ENCODE results near the gene DUS4L.

DNA sequence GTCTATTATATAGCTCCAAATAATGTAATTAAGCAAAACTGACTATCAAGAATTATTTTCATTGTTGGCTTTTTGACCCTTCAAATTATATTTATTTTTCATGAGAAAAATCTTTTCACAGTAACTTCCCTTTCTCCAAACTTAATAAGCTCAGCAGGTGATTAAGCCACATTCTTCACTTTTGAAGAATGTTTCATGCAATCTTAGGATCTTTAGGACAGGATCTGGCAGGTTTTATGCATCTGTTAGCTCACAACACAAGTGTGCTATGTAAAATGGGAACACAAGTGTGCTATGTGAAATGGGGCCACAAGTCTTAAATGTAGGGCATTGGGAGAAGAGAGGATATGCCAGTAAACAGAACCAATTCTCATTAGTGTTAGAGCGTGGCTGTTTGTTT lies 42.5 kb downstream of the DUS4L start:
- TF ChIP-seq, protein P1, sequence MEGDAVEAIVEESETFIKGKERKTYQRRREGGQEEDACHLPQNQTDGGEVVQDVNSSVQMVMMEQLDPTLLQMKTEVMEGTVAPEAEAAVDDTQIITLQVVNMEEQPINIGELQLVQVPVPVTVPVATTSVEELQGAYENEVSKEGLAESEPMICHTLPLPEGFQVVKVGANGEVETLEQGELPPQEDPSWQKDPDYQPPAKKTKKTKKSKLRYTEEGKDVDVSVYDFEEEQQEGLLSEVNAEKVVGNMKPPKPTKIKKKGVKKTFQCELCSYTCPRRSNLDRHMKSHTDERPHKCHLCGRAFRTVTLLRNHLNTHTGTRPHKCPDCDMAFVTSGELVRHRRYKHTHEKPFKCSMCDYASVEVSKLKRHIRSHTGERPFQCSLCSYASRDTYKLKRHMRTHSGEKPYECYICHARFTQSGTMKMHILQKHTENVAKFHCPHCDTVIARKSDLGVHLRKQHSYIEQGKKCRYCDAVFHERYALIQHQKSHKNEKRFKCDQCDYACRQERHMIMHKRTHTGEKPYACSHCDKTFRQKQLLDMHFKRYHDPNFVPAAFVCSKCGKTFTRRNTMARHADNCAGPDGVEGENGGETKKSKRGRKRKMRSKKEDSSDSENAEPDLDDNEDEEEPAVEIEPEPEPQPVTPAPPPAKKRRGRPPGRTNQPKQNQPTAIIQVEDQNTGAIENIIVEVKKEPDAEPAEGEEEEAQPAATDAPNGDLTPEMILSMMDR (IDR thresholded peaks at IDR 0.05), result no peak
- TF ChIP-seq POLR2AphosphoS5 (IDR thresholded peaks at IDR 0.05) (no peak), EP300 (IDR thresholded peaks at IDR 0.05) (no peak), POLR2A (IDR thresholded peaks at IDR 0.05) (no peak)

Measured in sigmoid colon (tissue), 4 donors.